WTC11 (cell line): ENCODE results near the gene CCL22. TPM values are rescaled to one million over a fixed set of nuclear protein-coding genes. Genes with fewer than 3 reads are reported as not detected.
"Not testable (repeated sequence)": the region's sequence is repeated elsewhere in the genome, so short reads cannot be mapped to it uniquely, and the experiment has no call there.

Source experiments
- ATAC-seq: fragments of 200-7000 bp; cut with Tn5 transposase; 2 replicates; pipeline ENCODE4 v1.10.0; 2021; ENCODE audit warnings: mild to moderate bottlenecking, moderate library complexity
- CTCF ChIA-PET: fragments of 300-600 bp; sonication (Branson Sonifier 250); formaldehyde crosslinking; loops from one replicate; lab custom pipeline; 2021; ENCODE audit warnings: antibody characterized with exemption; lab: Charles Lee
- POLR2A ChIA-PET: fragments of 350-600 bp; sonication (Branson Sonifier 250); formaldehyde crosslinking; loops from one replicate; lab custom pipeline; 2021; ENCODE audit warnings: antibody characterized with exemption; lab: Charles Lee
- DNase-seq: peaks from one replicate; pipeline ENCODE4 v3.0.0; 2021; ENCODE audit warnings: low spot score
- H3K27ac Mint-ChIP-seq: 2 replicates; pipeline ENCODE4 v1.8.0; 2021; ENCODE audit warnings: mixed read lengths
- H3K27me3 Mint-ChIP-seq: 2 replicates; pipeline ENCODE4 v1.8.0; 2021; ENCODE audit warnings: low read depth, mild to moderate bottlenecking, moderate library complexity, mixed read lengths
- H3K36me3 Mint-ChIP-seq: 2 replicates; pipeline ENCODE4 v1.8.0; 2021; ENCODE audit warnings: mixed read lengths
- H3K4me1 Mint-ChIP-seq: 2 replicates; pipeline ENCODE4 v1.8.0; 2022; ENCODE audit warnings: mixed read lengths
- H3K4me3 Mint-ChIP-seq: 2 replicates; pipeline ENCODE4 v1.8.0; 2021; ENCODE audit warnings: mild to moderate bottlenecking, moderate library complexity, mixed read lengths
- H3K9me3 Mint-ChIP-seq: 2 replicates; pipeline ENCODE4 v1.8.0; 2021; ENCODE audit warnings: mixed read lengths
- ATF3 ChIP-seq: sonication (generic); formaldehyde crosslinking; conservative IDR thresholded peaks from 2 replicates; pipeline ENCODE4 v1.8.1; 2022; ENCODE audit warnings: mild to moderate bottlenecking, missing genetic modification reagents
- EMX1 ChIP-seq: fragments of 250-450 bp; sonication (Bioruptor Pico); IDR thresholded peaks from 2 replicates; pipeline ENCODE4 v1.8.0; 2021; ENCODE audit warnings: mild to moderate bottlenecking
- ETV6 ChIP-seq: sonication (generic); formaldehyde crosslinking; IDR thresholded peaks from 2 replicates; pipeline ENCODE4 v1.8.1; 2022; ENCODE audit warnings: mild to moderate bottlenecking, missing genetic modification reagents
- GABPB1 ChIP-seq: sonication (generic); formaldehyde crosslinking; IDR thresholded peaks from 2 replicates; pipeline ENCODE4 v1.8.1; 2023; ENCODE audit warnings: mild to moderate bottlenecking, missing genetic modification reagents
- GTF2I ChIP-seq: fragments of 250-450 bp; sonication (Bioruptor Pico); conservative IDR thresholded peaks from 2 replicates; pipeline ENCODE4 v1.4.0; 2021; ENCODE audit warnings: mild to moderate bottlenecking
- MXD4 ChIP-seq: fragments of 250-450 bp; sonication (Bioruptor Pico); IDR thresholded peaks from 2 replicates; pipeline ENCODE4 v1.8.0; 2021; ENCODE audit warnings: mild to moderate bottlenecking, moderate library complexity, borderline replicate concordance
- NFYB ChIP-seq: sonication (generic); formaldehyde crosslinking; conservative IDR thresholded peaks from 2 replicates; pipeline ENCODE4 v1.8.0; 2022; ENCODE audit warnings: low read depth, missing genetic modification reagents
- OVOL2 ChIP-seq: fragments of 250-450 bp; sonication (Bioruptor Pico); IDR thresholded peaks from 2 replicates; pipeline ENCODE4 v1.9.0; 2021; ENCODE audit warnings: mild to moderate bottlenecking, borderline replicate concordance
- PRRX2 ChIP-seq: fragments of 250-450 bp; sonication (Bioruptor Pico); IDR thresholded peaks from 2 replicates; pipeline ENCODE4 v1.8.0; 2021; ENCODE audit warnings: mild to moderate bottlenecking
- SMAD3 ChIP-seq: sonication (generic); formaldehyde crosslinking; IDR thresholded peaks from 2 replicates; pipeline ENCODE4 v1.8.0; 2022; ENCODE audit warnings: missing genetic modification reagents, mild to moderate bottlenecking, borderline replicate concordance
- SMAD4 ChIP-seq: sonication (generic); formaldehyde crosslinking; IDR thresholded peaks from 2 replicates; pipeline ENCODE4 v1.8.0; 2022; ENCODE audit warnings: mild to moderate bottlenecking, missing genetic modification reagents
- SOX15 ChIP-seq: fragments of 250-450 bp; sonication (Bioruptor Pico); IDR thresholded peaks from 2 replicates; pipeline ENCODE4 v1.9.0; 2021; ENCODE audit warnings: mild to moderate bottlenecking
- TP53 ChIP-seq: sonication (generic); formaldehyde crosslinking; IDR thresholded peaks from 2 replicates; pipeline ENCODE4 v1.8.1; 2023; ENCODE audit warnings: mild to moderate bottlenecking, missing genetic modification reagents
- ZNF281 ChIP-seq: sonication (generic); formaldehyde crosslinking; IDR thresholded peaks from 2 replicates; pipeline ENCODE4 v1.8.0; 2023; ENCODE audit warnings: mild to moderate bottlenecking, missing genetic modification reagents
- ZNF317 ChIP-seq: sonication (generic); formaldehyde crosslinking; IDR thresholded peaks from 2 replicates; pipeline ENCODE4 v1.8.1; 2023; ENCODE audit warnings: low read depth, mild to moderate bottlenecking, moderate library complexity, missing genetic modification reagents, borderline replicate concordance
- total RNA-seq: library from RNA; stranded (reverse); gene quantifications from 3 replicates; pipeline ENCODE4 v1.2.3, GENCODE V29; 2021
- TF ChIP-seq, protein P1 (sequence below): sonication (generic); formaldehyde crosslinking; IDR thresholded peaks from 2 replicates; pipeline ENCODE4 v1.8.1; 2023; ENCODE audit warnings: mild to moderate bottlenecking, missing genetic modification reagents, moderate library complexity
- TF ChIP-seq, protein P2 (sequence below): fragments of 250-450 bp; sonication (Bioruptor Pico); IDR thresholded peaks from 2 replicates; pipeline ENCODE4 v1.9.0; 2021; ENCODE audit warnings: mild to moderate bottlenecking
- TF ChIP-seq, protein P3 (sequence below): sonication (generic); formaldehyde crosslinking; IDR thresholded peaks from 2 replicates; pipeline ENCODE4 v1.8.0; 2023; ENCODE audit warnings: missing genetic modification reagents, mild to moderate bottlenecking, borderline replicate concordance

CCL22 gene
- total RNA-seq, 1 experiment from 2014 or later = 0.35 TPM

GRCh38 chr16:57343221-57343620 is 15.4 kb upstream of the CCL22 start:
- ChIA-PET CTCF (interaction anchor here (1.0 kb wide), 2 partner anchors 12 to 74 kb away, joined by 3 to 4 read pairs; no protein-coding TSS in a partner anchor), POLR2A (interaction anchor here (0.6 kb wide), 1 partner anchor 467 kb away, joined by 4 read pairs; no protein-coding TSS in a partner anchor)
- DNase-seq (no peak), ATAC-seq (no peak)
- Mint-ChIP-seq H3K4me1 (no peaks in the 10 kb centered on the region), H3K4me3 (no peak overlapping the region), H3K27ac (no peak overlapping the region), H3K27me3 (peaks cover 3% of the 10 kb centered on the region), H3K36me3 (no peaks in the 10 kb centered on the region), H3K9me3 (peaks cover 5% of the 10 kb centered on the region)
- TF ChIP-seq SMAD4 (CRISPR knock-in tag) (no peak), SOX15 (no peak), MXD4 (CRISPR knock-in tag) (no peak), OVOL2 (CRISPR knock-in tag) (no peak), ZNF281 (CRISPR knock-in tag) (no peak), ZNF317 (CRISPR knock-in tag) (no peak), GABPB1 (no peak), PRRX2 (CRISPR knock-in tag) (no peak), ETV6 (CRISPR knock-in tag) (no peak), GTF2I (CRISPR knock-in tag) (no peak), EMX1 (CRISPR knock-in tag) (no peak), TP53 (no peak), SMAD3 (CRISPR knock-in tag) (no peak)
- TF ChIP-seq, protein P1, sequence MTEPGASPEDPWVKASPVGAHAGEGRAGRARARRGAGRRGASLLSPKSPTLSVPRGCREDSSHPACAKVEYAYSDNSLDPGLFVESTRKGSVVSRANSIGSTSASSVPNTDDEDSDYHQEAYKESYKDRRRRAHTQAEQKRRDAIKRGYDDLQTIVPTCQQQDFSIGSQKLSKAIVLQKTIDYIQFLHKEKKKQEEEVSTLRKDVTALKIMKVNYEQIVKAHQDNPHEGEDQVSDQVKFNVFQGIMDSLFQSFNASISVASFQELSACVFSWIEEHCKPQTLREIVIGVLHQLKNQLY (CRISPR knock-in tag) = no peak
- TF ChIP-seq, protein P2, sequence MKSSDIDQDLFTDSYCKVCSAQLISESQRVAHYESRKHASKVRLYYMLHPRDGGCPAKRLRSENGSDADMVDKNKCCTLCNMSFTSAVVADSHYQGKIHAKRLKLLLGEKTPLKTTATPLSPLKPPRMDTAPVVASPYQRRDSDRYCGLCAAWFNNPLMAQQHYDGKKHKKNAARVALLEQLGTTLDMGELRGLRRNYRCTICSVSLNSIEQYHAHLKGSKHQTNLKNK (CRISPR knock-in tag) = no peak

DNA sequence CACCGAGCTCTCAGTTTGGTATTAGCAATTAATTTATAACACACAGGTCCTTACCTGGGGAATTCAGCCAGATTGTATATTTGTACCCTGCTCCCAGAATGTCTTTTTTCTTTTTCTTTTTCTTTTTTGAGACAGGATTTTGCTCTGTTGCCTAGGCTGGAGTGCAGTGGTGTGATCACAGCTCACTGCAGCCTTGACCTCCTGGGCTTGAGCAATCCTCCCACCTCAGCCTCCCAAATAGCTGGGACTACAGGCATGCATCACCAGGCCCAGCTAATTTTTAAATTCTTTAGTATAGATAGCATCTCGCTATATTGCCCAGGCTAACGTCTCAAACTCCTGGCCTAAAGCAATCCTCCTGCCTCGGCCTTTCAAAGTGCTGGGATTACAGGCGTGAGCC is 14.5 kb upstream of the CCL22 start:
- DNase-seq, H3K27ac Mint-ChIP-seq, H3K4me1 Mint-ChIP-seq, H3K9me3 Mint-ChIP-seq, H3K27me3 Mint-ChIP-seq, POLR2A ChIA-PET, H3K4me3 Mint-ChIP-seq, H3K36me3 Mint-ChIP-seq, ATAC-seq: not testable (repeated sequence)
- CTCF ChIA-PET = interaction anchor here (1.0 kb wide), 1 partner anchor 73 kb away, joined by 3 read pairs; no protein-coding TSS in a partner anchor

- DNase-seq = no peak
- Mint-ChIP-seq H3K36me3 (no peaks in the 10 kb centered on the region), H3K4me3 (no peak overlapping the region), H3K4me1 (no peaks in the 10 kb centered on the region), H3K9me3 (peaks cover 5% of the 10 kb centered on the region), H3K27ac (no peak overlapping the region)
- no peak for ATAC-seq
- CTCF ChIA-PET = no interaction called here
- TF ChIP-seq, protein P3, sequence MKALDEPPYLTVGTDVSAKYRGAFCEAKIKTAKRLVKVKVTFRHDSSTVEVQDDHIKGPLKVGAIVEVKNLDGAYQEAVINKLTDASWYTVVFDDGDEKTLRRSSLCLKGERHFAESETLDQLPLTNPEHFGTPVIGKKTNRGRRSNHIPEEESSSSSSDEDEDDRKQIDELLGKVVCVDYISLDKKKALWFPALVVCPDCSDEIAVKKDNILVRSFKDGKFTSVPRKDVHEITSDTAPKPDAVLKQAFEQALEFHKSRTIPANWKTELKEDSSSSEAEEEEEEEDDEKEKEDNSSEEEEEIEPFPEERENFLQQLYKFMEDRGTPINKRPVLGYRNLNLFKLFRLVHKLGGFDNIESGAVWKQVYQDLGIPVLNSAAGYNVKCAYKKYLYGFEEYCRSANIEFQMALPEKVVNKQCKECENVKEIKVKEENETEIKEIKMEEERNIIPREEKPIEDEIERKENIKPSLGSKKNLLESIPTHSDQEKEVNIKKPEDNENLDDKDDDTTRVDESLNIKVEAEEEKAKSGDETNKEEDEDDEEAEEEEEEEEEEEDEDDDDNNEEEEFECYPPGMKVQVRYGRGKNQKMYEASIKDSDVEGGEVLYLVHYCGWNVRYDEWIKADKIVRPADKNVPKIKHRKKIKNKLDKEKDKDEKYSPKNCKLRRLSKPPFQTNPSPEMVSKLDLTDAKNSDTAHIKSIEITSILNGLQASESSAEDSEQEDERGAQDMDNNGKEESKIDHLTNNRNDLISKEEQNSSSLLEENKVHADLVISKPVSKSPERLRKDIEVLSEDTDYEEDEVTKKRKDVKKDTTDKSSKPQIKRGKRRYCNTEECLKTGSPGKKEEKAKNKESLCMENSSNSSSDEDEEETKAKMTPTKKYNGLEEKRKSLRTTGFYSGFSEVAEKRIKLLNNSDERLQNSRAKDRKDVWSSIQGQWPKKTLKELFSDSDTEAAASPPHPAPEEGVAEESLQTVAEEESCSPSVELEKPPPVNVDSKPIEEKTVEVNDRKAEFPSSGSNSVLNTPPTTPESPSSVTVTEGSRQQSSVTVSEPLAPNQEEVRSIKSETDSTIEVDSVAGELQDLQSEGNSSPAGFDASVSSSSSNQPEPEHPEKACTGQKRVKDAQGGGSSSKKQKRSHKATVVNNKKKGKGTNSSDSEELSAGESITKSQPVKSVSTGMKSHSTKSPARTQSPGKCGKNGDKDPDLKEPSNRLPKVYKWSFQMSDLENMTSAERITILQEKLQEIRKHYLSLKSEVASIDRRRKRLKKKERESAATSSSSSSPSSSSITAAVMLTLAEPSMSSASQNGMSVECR = no peak
- TF ChIP-seq NFYB (CRISPR knock-in tag) (no peak), ATF3 (no peak)
- TF ChIP-seq, all 79 proteins: peak for 0
- H3K27me3 Mint-ChIP-seq = peaks cover 4% of the 10 kb centered on the region
- POLR2A ChIA-PET = no interaction called here
These were observed 13.6 kb upstream of the CCL22 start for GRCh38 chr16:57345021-57345420.
